Fibroblast of peridontal ligament (primary cell): ENCODE measurements around the gene ANKRD44.
A peak's percentile ranks its signal among the peaks of the same experiment; 100 is the strongest.
"Not testable (repeated sequence)": the region's sequence is repeated elsewhere in the genome, so short reads cannot be mapped to it uniquely, and the experiment has no call there.

Experiments used
- DNase-seq: peaks from one replicate; pipeline ENCODE4 v3.0.0-alpha.2; 2010; ENCODE audit errors: extremely low read depth

ANKRD44 gene

DNA sequence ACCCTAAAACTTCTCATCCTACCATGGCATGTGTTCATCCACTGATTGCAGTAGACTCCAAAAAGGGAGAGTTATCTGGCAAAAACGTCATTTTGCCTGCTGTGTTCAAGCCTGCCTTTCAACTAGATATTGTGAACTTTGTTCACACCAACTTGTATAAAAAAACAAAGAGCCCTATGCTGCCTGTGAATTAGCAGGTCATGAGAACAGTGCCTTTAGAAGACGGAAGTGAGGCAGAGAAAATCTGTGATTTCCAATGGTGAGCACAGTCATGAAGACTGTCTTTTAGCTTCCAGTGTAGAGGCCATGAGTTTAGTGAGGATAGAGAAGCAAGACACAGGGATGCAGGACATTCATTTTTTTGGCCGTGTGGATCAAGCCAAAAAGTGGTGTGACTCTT lies 280.5 kb downstream of the ANKRD44 start:
- DNase-seq = no peak

DNA sequence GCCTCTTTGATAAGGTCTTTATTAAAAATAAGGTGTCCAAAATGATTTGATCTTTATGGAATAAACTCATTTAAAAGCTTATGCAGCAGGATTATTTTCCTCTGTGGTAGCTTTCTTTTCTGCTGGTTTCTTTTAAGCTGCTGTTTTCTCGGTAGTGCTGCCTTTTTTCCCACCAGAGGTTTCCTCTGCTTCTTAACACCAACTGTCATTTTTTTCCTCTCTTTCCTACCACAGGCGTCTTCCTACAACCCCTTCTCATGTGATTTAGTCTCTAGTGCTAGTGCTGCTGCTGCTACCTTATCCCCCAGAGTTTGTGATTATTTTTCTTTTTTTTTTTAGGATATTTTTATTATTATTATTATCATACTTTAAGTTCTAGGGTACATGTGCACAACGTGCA lies 281.9 kb downstream of the ANKRD44 start:
- DNase-seq = no peak

DNA sequence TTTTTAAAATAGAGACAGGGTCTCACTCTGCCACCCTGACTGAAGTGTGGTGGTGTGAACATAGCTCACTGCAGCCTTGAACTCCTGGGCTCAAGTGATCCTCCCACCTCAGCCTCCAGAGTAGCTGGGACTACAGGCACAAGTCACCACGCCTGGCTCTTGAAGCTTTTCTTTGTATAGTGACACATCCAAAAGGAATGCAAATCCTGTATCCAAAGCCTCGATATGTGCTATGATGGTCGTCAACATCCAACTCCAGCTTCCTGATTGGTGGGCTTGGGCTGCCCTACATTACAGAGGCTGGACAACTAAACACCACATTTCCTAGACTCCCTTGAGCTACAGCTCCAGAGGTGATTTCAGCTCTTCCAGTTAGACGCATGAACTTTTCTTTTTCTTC lies 282.4 kb downstream of the ANKRD44 start:
- peak; percentile 58 for DNase-seq

DNA sequence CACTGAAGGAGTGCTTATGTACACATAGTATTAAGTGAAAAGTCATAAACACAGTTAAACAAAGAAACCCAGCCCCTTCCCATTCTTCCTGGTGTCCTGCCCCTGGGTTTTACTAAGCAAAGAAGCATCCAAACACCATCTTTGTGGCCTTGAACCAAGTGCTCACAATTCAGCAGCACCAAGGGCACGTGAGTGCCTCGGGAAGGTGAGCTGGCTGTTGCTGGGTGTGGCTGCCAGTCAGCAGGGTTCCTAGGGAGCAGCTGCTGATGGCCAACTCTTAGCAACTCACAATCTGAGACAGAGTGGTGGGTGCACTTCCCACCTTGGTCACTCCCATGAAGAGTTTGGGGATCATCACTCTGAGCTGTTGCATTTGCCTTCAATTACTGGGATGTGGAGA lies 286.4 kb downstream of the ANKRD44 start:
- no peak for DNase-seq

DNA sequence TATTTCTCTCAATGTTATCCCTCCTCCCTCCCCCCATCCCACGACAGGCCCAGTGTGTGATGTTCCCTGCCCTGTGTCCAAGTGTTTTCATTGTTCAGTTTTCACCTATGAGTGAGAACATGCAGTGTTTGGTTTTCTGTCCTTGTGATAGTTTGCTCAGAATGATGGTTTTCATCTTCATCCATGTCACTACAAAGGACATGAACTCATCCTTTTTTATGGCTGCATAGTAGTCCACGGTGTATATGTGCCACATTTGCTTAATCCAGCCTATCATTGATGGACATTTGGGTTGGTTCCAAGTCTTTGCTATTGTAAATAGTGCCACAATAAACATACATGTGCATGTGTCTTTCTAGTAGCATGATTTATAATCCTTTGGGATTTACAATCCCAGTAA lies 289.7 kb downstream of the ANKRD44 start:
- not testable (repeated sequence) for DNase-seq

DNA sequence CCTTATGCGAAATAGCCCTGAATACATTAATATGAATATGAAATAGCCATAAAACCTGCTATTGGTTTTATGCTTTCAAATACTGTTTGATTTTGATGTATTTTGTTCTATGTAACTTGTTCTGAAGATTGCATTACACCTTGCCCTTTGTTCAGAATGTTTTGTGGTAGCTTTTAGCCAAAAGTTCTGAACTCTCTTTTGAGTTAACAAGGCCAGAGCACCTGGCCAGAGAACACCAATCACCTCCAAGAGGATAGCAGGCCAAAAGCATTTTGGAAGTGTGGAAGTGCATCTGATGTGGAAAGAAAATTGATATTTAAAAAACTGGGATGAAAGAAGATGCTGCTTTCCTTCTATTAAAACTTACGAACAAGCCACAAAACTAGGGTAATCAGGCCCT lies 297.5 kb downstream of the ANKRD44 start:
- DNase-seq = no peak

DNA sequence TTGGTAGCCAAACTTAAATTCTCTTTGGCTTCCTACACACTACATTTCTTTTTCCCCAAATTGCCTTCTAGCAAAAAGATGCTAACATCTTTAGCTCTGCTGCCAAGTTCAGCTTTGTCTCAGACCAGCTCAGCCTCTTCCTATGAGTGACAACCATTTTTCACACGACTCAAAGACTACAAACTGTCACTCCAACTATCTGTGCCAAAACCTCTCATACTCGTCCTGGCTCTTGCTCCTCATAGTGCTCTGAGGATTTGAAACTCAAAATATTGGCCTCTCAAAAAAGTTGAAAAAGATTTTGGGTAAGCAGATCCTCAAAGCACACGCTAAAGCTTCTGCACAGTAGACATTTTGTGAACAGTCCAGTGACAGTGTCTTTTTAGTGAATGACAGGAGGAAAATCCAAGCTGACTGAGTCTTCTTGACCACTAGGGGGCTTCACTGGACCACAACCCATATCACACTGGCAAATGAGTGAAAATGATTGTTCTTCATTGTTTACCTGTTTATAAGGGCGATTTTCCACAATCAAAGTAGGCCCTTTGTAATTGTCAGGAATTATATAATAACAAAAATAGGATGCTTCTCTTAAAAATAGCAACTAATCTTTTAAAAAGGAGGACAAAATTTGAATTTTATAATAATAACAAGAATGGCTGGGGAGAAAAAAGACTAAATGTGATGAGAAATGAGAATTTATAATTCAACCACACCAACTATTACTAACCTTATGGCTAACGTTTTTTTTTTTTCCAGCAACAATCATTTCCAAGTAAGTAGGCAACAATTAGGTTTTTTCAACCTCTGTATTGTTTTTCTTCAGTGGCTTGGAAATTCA lies 298.6 kb downstream of the ANKRD44 start:
- DNase-seq = peak; percentile 64

DNA sequence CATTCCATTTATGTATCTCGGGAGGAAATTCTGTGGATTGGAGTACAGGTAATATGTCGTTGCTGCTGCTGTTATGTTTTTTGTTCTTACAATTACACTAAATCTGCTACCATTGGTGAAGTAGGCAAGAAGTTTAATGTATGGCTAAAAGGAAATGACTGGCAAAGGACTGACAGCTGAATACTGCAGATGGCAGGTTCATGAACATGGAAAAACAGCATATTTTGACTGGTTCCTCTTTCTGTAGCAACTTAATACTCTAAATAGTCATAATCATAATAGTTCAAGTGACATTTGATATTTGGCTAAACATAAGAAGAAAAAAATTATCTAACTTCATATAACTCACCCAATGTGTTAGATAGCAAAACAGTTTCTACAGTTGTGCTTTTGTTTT lies 299.6 kb downstream of the ANKRD44 start:
- no peak for DNase-seq

DNA sequence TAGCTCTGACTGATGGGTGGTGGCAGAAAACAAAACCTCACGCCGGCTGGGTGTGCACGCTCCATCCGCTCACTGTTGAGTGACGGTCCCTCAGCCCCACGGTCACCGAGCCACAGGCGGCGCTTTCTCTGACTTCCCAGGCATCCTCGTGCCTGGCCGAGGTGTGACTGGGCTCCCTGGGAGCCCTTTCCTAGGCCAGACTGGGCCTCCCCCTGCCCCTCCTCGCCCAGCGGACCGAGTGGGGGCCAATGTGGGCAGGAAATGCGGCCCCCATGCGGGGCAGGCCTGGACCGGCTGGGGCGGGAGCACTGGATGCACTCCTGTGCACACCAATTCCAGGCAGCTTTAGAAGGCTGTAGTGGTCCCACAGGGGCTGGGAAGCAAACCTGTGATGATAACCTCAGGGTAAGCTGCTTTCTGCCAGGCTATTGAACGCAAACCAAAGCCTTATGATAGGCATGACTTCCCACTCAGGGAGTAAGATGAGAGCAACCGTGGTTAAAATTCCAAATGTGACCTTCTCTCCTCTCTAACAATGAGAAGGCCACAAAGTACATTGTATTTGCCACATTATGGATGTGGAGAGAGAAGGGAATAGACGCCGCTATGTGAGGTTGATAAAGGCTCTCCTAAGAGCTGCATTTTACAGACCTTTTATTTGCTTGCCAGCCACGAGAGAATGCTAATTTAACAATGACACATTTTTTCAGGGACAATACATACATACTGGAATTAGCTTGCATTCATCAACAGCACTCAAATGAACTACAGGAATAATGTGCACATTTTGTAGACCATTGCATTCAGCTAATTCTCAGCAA lies 300.2 kb downstream of the ANKRD44 start:
- no peak for DNase-seq

DNA sequence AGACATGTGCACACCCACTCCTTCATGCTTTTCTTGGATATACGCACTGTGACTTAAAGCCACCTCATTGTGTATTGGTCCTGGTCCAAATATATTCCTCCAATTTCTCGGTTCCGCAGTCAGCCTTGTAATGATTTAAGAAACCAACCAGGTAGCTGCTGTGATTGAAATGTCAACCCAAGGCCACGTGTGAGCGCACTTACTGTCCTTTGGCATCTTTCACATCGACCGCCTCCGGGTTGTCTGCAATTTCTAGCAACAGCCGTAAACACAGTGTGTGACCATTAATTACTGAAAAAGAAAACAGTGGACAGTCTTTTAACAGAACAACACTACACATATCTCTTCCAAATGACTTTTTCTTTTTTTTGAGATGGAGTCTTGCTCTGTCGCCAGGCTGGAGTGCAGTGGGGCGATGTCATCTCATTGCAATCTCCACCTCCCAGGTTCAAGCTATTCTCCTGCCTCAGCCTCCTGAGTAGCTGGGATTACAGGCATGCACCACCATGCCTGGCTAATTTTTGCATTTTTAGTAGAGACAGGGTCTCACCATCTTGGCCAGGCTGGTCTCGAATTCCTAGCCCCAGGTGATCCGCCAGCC lies 301.7 kb downstream of the ANKRD44 start:
- not testable (repeated sequence) for DNase-seq

DNA sequence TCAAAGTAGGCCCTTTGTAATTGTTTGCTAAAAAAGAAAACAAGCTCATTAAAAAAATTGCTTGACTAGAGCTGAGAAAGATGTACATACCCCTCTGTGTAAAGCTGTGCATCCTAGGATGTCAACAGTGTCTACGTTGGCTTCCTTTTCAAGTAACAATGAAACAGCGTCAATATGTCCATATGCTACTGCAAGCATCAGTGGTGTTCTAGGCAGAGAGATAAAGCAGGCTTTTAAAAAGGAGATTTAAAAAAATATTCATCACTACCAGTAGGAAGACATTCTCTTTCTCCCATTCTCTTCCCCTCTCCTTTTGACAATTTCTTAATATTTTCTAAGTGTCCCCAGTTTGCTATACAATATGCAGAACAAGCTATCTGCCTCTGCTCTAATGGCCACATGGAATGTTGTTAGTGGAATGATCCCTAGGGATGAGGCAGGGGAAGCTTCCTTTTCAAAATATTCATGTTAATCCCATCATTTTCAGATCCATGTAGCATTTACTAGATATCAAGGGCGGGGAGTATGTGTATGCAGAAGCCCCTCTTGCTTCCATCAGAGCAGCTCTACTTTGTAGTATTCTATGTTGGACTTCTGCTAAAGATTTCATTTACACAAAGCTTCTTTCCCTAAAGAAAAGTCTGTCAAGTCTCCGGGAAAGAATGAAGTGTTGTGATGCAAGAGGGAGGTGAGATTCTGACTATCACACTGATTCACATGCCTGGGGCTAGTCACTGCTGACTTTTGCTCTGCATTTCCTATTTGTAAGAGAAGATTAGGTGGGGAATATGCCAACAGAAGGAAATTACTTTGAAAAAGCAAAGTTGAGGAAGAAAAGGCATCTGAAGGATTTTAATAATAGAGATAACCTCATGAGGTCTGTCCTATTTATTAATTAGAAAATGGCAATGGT lies 302.6 kb downstream of the ANKRD44 start:
- peak; percentile 40 for DNase-seq

DNA sequence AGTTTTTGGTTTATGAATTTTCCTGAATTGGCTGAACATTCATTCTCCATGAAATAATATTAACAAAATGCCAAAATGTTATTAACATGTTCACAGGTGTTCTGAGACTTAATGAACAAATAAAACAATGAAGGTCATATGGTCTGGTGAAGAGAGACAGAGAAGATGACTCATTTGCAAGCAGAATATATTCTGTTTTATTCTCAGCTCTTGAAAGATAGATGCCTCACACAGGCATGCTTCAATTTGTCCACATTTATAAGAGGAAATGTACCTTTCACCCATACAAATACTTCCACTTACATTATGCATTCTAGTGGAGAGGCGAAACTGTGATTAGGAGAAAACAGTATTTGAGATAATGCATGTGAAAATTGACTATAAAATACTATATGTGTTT lies 308.7 kb downstream of the ANKRD44 start:
- DNase-seq = no peak

DNA sequence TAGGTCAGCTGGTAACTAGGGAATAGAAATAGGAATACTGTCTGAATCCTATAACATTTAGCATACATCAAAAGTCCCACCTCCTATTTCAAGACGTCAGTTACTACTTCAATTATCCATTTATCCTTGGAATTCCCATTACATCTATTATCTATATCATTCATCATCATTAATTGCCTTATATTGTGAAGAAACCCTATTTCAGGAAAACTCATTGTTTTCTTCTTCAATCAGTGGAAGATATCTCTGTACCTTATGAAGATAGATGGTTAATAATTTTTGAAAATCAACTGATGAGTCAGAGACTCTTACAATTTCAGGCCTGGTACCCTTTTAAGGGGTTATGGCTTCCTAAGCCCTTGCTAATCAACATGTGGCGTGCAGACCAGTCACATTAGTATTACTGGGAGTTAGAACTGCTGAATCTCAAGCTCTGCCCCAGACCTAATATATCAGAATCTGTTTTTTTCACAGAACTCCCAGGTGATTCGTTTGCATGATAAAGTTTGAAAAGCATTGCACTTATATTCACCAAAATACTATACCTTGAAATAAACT lies 314.7 kb downstream of the ANKRD44 start:
- no peak for DNase-seq

DNA sequence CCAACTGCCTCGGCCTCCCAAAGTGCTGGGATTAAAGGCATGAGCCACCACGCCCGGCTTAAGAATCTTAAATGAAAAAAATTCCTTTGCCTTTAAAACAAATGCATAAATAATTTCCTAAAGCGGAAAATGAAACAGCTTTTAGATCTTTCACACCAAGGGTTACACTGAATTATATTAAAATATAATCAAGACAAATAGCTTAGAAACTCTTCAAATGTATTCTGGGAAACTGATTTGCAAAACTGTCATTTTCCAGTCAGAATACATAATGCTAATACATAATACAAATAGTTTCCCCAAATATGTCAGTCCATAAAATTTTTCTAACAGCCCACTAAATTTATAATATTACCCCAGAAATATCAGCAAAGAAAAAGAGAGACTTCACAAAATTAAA lies 315.8 kb downstream of the ANKRD44 start:
- no peak for DNase-seq

DNA sequence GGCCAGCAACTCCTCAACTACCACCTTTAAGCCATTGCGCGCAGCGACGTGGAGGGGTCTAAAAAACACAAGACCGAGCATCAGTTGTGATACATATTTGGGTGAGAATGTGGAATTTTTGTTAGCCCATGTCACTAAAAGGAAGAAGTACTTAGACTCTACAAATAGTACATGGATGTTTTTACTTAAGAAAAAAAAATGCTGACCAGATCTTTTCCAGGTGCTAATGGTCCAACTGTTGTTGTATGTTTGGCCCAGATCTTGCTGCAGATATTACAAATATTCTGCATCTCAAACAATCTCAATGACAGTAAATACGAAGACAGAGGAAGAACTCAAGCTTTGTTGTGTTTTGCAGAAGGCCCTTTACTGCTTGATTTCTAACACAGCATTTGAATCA lies 317.0 kb downstream of the ANKRD44 start:
- DNase-seq = no peak

DNA sequence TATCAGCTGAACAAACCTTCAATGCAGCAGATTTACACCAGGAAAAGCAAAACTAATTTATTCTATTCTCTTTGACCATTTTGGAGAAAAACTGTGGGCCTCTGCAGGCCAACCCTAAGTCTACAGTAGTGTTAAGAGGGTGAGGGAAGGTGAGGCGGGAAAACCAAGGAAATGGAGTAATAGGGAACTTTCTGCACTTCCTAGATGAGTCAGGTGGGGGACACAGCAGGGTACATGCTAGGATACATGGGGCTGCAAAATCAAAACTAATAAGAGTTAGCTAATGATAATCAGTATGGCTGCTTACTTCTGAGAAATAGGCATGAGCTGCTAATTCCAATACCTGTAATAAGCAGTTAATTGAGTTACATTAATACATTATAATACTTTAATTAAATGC lies 318.1 kb downstream of the ANKRD44 start:
- DNase-seq = no peak

DNA sequence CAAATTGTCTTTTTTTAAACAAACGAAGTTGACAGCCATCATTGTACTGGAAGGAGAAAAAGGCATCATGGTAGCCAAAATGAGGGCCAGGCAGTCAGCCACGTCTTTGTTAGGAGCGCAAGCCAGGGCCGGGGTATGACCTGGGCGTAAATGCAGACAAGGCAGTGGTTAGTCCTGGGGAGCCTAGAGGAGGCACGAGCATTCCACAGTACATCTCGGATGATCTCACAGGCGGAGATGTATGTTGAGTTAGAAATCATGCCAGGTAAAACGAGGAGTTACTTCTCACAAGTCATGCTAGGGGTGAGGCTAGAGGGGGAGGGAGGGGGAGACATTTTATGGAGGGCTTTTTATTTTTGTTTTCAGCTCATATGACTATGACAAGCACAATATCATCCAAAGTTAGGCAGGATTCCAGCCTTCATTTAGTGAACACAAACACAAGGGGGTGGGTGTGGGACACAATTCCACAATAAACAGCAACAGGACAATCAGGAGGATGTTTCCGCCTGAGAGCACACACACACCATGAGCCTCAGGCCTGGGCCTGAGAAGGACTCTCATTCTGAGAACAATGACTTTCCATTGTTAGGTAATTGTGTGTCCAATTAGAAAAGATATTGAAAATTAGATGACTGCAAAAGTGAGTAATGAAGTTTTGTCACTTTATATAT lies 319.7 kb downstream of the ANKRD44 start:
- no peak for DNase-seq

DNA sequence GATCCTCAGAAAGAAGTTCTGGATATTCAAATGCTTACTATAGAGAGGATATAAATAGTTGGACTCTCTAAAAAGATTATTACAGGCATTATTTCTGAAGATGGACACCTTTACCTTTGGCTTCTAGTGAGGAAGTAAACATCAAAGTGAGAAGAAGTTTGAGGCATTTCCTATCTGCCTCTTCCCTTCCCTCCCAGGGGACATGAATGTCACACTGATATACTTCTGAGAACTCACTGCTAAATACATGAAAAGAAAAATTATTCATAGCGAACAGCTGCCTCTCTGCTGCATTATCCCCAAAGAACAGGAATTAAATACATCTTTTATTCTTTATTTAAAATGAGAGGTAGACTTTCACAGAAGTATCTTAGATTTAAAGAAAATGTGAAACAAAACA lies 320.5 kb downstream of the ANKRD44 start:
- DNase-seq = no peak

DNA sequence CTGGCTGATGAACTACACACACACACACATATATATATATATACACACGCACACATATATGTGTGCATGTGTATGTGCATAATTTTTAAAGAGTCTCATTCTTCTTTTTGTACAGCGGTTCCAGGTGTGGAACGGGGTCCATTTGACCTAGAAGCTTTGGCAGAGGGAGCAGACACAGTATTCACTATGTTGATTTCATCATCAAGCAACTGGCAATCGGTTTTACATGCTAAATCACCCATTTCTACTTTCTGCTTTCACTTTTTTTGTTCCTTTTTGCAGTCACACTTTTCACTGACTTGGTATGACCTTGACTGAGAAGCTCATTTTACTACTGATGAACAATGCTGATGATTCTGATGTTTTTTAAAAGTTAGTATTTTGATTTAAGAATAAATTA lies 321.1 kb downstream of the ANKRD44 start:
- no peak for DNase-seq

DNA sequence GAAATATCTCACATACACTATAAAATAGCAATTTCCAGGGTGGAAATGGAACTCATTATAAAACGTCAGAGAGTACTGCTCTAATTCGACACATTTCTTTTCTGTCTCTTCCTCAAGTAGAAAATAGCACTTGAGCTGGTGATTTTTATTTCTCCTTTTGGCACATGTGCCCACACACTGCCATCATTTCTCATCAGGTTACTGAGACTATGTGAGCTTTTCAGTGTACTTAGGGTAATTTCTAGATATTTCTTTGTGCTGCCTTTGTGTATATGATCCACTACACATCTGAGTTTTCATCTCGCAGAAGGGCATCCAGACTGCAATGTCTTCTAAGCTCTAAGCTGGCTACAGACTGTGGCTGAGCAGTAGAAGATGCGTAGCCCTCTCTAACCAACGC lies 321.9 kb downstream of the ANKRD44 start:
- peak; percentile 24 for DNase-seq
